Measurements from ENCODE around the gene SARS2.

- TF ChIP-seq, protein P1, sequence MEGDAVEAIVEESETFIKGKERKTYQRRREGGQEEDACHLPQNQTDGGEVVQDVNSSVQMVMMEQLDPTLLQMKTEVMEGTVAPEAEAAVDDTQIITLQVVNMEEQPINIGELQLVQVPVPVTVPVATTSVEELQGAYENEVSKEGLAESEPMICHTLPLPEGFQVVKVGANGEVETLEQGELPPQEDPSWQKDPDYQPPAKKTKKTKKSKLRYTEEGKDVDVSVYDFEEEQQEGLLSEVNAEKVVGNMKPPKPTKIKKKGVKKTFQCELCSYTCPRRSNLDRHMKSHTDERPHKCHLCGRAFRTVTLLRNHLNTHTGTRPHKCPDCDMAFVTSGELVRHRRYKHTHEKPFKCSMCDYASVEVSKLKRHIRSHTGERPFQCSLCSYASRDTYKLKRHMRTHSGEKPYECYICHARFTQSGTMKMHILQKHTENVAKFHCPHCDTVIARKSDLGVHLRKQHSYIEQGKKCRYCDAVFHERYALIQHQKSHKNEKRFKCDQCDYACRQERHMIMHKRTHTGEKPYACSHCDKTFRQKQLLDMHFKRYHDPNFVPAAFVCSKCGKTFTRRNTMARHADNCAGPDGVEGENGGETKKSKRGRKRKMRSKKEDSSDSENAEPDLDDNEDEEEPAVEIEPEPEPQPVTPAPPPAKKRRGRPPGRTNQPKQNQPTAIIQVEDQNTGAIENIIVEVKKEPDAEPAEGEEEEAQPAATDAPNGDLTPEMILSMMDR (conservative IDR thresholded peaks at IDR 0.05; ENCODE audit: low read length) = no peak
- TF ChIP-seq EZH2phosphoT487 (IDR thresholded peaks at IDR 0.05; ENCODE audit: borderline replicate concordance) = no peak
These were observed 29.1 kb upstream of the SARS2 start for GRCh38 chr19:38959618-38960017.

Data from Loucy (cell line).